ENCODE measurements around the gene SPATA3. TPM values are rescaled to one million over a fixed set of nuclear protein-coding genes. Genes with fewer than 3 reads are reported as not detected.

SPATA3 gene
- total RNA-seq, 1 donor, result not detected

GRCh38 chr2:231011526-231011925 lies 15.6 kb downstream of the SPATA3 start:
- no peak for TF ChIP-seq CTCF (IDR thresholded peaks at IDR 0.05; ENCODE audit: insufficient read depth, low read length)
- DNase-seq (ENCODE audit: low read depth), result no peak
- H3K4me3 ChIP-seq (ENCODE audit: low read depth, low read length), result no peak overlapping the region

GRCh38 chr2:231012463-231012862 lies 16.5 kb downstream of the SPATA3 start:
- no peak for TF ChIP-seq CTCF (IDR thresholded peaks at IDR 0.05; ENCODE audit: insufficient read depth, low read length)
- H3K4me3 ChIP-seq (ENCODE audit: low read depth, low read length), result no peak overlapping the region
- no peak for DNase-seq (ENCODE audit: low read depth)

GRCh38 chr2:231013820-231014219 lies 17.9 kb downstream of the SPATA3 start:
- no peak overlapping the region for H3K4me3 ChIP-seq (ENCODE audit: low read depth, low read length)
- TF ChIP-seq CTCF (IDR thresholded peaks at IDR 0.05; ENCODE audit: insufficient read depth, low read length), result no peak
- DNase-seq (ENCODE audit: low read depth), result no peak

GRCh38 chr2:231015478-231015877 lies 19.6 kb downstream of the SPATA3 start:
- no peak for DNase-seq (ENCODE audit: low read depth)
- no peak overlapping the region for H3K4me3 ChIP-seq (ENCODE audit: low read depth, low read length)
- TF ChIP-seq CTCF (IDR thresholded peaks at IDR 0.05; ENCODE audit: insufficient read depth, low read length), result no peak

DNA sequence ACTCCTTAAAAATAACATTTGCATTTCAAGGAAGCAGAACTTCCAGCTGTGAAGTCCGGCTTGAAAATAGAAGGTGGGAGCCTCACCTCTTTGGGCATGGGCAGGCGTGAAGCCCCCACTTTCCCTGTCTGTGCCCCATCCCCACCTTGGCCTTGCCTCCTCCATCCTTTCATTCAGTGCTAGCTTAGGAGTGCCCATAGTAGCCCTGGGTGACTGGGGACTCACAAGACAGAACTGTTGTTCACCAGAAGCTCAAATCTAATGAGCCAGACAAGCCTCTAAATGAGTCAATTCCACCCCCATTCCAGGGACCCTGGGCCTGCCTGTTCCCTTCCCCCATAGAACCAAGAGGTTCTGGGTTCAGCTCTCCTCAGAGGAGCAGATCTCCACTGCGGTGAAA lies 20.0 kb downstream of the SPATA3 start:
- H3K4me3 ChIP-seq (ENCODE audit: low read depth, low read length), result no peak overlapping the region
- TF ChIP-seq CTCF (IDR thresholded peaks at IDR 0.05; ENCODE audit: insufficient read depth, low read length), result no peak
- DNase-seq (ENCODE audit: low read depth), result no peak

GRCh38 chr2:231016566-231017230 lies 20.8 kb downstream of the SPATA3 start:
- TF ChIP-seq CTCF (IDR thresholded peaks at IDR 0.05; ENCODE audit: insufficient read depth, low read length), result no peak
- H3K4me3 ChIP-seq (ENCODE audit: low read depth, low read length), result no peak overlapping the region
- DNase-seq (ENCODE audit: low read depth), result peak; percentile 33

GRCh38 chr2:231017231-231017598 lies 21.3 kb downstream of the SPATA3 start:
- H3K4me3 ChIP-seq (ENCODE audit: low read depth, low read length), result no peak overlapping the region
- DNase-seq (ENCODE audit: low read depth), result no peak
- TF ChIP-seq CTCF (IDR thresholded peaks at IDR 0.05; ENCODE audit: insufficient read depth, low read length), result no peak
